ENCODE results near the gene GRIA3.

Gene GRIA3

DNA sequence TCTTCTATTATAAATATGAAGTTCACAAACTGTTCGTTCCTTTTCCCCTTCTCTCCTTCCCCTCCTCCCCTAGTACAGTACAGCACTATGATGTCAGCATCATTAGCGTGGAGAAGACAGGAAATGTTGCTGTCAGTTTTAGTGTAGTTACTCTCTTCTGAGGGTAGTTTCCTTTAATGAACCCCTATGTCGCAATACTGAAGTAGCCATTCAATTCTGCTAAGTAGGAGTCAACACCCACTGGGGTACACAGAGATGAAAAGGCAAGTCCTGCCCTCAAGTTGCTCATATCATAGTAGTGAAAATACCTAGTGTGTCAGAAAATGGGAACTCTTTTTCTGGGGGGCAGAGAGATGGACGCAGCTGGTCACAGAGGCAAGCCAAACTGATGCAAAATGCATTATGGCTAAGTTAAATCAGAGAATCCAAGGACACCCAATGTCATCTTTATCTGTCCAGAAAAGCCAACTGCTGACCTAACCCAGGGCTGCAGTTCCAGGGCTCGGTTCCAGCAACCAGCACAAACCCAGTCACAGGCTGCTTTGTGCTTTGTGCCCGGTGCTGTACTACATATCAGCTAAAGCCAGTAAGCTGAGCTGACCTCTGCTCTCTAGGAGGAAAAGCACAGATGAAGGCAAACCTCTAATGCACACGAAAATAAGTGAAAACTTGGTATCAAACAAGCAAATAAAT is 31.5 kb downstream of the GRIA3 start:
- TF ChIP-seq ZNF274 (IDR thresholded peaks at IDR 0.05; ENCODE audit: low read depth, low read length) (no peak), YY1 (IDR thresholded peaks at IDR 0.05; ENCODE audit: insufficient read depth, insufficient read length) (no peak), SUZ12 (IDR thresholded peaks at IDR 0.05; ENCODE audit: extremely low read depth, insufficient read depth, insufficient read length) (no peak)
- Histone ChIP-seq H3K9me3 (ENCODE audit: insufficient read depth, low read length) (no peaks in the 10 kb centered on the region), H3K4me1 (ENCODE audit: insufficient read depth, insufficient read length) (no peaks in the 10 kb centered on the region), H3K27me3 (ENCODE audit: insufficient read depth, insufficient read length) (no peaks in the 10 kb centered on the region), H3K36me3 (ENCODE audit: insufficient read depth, insufficient read length, low read length) (no peaks in the 10 kb centered on the region), H3K9ac (ENCODE audit: insufficient read length, low read depth) (no peak overlapping the region), H3K4me3 (ENCODE audit: insufficient read length, low read depth) (no peak overlapping the region)
- no peak for DNase-seq (ENCODE audit: low read depth, low spot score)

DNA sequence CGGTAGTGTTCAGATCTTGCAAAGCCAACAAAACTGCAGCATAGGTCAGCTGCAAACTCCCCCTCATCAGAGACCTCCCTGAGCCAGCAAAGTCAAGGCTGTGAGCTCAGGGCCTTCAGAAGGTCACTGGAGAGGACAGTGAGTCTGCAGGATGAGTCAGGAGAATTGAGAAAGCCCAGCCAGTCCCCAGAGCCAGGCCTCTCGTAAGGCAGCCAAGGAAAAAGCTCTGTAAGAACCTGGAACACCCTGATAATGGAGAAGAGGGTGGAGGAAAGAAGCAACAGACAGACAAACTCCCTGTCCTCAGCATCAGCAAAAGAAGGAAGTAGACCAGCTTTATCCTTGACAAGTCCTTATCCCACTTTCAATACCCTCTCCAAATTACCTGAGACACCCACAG is 33.0 kb downstream of the GRIA3 start:
- no peak overlapping the region for H3K9ac ChIP-seq (ENCODE audit: insufficient read length, low read depth)
- no peak for DNase-seq (ENCODE audit: low read depth, low spot score)
- no peaks in the 10 kb centered on the region for H3K36me3 ChIP-seq (ENCODE audit: insufficient read depth, insufficient read length, low read length)
- H3K9me3 ChIP-seq (ENCODE audit: insufficient read depth, low read length), result no peaks in the 10 kb centered on the region
- H3K27me3 ChIP-seq (ENCODE audit: insufficient read depth, insufficient read length), result no peaks in the 10 kb centered on the region
- H3K4me1 ChIP-seq (ENCODE audit: insufficient read depth, insufficient read length), result no peaks in the 10 kb centered on the region
- no peak overlapping the region for H3K4me3 ChIP-seq (ENCODE audit: insufficient read length, low read depth)
- TF ChIP-seq SUZ12 (IDR thresholded peaks at IDR 0.05; ENCODE audit: extremely low read depth, insufficient read depth, insufficient read length), result no peak
- TF ChIP-seq YY1 (IDR thresholded peaks at IDR 0.05; ENCODE audit: insufficient read depth, insufficient read length), result no peak
- no peak for TF ChIP-seq ZNF274 (IDR thresholded peaks at IDR 0.05; ENCODE audit: low read depth, low read length)

DNA sequence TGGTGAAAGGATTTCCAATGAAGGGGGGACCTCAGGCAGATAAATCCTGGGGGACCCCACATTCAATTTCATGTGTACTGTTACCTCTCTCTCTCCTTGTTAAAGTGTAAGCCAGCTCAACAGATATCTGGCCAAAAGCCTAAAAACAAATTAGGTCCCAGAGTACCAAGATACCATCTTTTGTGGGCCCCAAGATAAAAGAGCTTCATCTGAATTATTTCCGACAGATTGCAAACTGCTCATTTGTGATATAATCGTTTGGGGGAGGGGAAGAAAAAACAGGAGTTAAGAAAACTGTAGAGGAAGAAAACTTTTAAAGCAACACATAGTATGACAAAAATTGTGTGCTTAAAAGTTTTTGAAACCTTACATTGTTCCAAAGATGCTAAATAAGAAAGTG is 33.6 kb downstream of the GRIA3 start:
- DNase-seq (ENCODE audit: low read depth, low spot score), result no peak
- TF ChIP-seq ZNF274 (IDR thresholded peaks at IDR 0.05; ENCODE audit: low read depth, low read length) (no peak), SUZ12 (IDR thresholded peaks at IDR 0.05; ENCODE audit: extremely low read depth, insufficient read depth, insufficient read length) (no peak), YY1 (IDR thresholded peaks at IDR 0.05; ENCODE audit: insufficient read depth, insufficient read length) (no peak)
- H3K9me3 ChIP-seq (ENCODE audit: insufficient read depth, low read length), result no peaks in the 10 kb centered on the region
- no peaks in the 10 kb centered on the region for H3K27me3 ChIP-seq (ENCODE audit: insufficient read depth, insufficient read length)
- no peaks in the 10 kb centered on the region for H3K36me3 ChIP-seq (ENCODE audit: insufficient read depth, insufficient read length, low read length)
- H3K9ac ChIP-seq (ENCODE audit: insufficient read length, low read depth), result no peak overlapping the region
- no peak overlapping the region for H3K4me3 ChIP-seq (ENCODE audit: insufficient read length, low read depth)
- no peaks in the 10 kb centered on the region for H3K4me1 ChIP-seq (ENCODE audit: insufficient read depth, insufficient read length)

DNA sequence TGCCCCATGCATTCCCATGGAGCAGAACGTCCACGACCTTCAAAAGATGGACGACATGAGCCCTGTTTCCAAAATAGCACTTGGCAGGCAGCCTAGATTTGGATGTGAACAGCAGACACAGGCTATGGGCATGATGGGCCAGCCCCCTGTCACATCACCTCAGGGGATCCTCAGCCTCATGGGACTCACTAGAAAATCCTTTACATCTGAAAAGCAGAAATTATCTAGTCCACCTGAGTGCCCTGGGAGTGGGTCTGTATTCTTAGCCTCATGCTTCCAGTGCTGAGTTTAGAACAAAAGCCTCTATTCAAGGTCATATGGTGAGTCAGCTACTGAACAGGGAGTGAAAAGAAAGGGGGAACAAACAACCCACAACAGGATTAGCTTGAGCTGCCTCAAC is 35.8 kb downstream of the GRIA3 start:
- no peak overlapping the region for H3K4me3 ChIP-seq (ENCODE audit: insufficient read length, low read depth)
- no peaks in the 10 kb centered on the region for H3K27me3 ChIP-seq (ENCODE audit: insufficient read depth, insufficient read length)
- peak; percentile 38 for DNase-seq (ENCODE audit: low read depth, low spot score)
- H3K36me3 ChIP-seq (ENCODE audit: insufficient read depth, insufficient read length, low read length), result no peaks in the 10 kb centered on the region
- H3K4me1 ChIP-seq (ENCODE audit: insufficient read depth, insufficient read length), result no peaks in the 10 kb centered on the region
- no peak for TF ChIP-seq YY1 (IDR thresholded peaks at IDR 0.05; ENCODE audit: insufficient read depth, insufficient read length)
- no peak for TF ChIP-seq SUZ12 (IDR thresholded peaks at IDR 0.05; ENCODE audit: extremely low read depth, insufficient read depth, insufficient read length)
- TF ChIP-seq ZNF274 (IDR thresholded peaks at IDR 0.05; ENCODE audit: low read depth, low read length), result no peak
- H3K9ac ChIP-seq (ENCODE audit: insufficient read length, low read depth), result no peak overlapping the region
- no peaks in the 10 kb centered on the region for H3K9me3 ChIP-seq (ENCODE audit: insufficient read depth, low read length)

DNA sequence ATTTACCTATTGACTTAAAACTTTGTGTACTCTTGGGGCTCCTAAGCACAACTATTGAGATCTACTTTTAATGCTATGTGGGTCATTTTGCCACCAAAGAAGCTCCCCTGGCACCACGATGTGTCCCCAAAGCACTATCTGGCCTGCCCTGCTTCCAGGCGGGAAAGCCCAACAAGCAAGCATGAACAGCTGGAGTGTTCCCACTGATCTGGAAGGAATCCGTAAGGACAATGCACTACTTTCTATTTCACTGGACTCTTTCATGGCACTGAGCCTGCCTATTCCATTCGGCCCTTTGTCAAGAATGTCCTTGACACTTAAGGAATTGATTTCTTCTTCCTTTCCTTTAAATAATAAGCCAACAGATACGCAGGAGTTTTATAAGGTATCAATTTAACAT is 38.8 kb downstream of the GRIA3 start:
- no peaks in the 10 kb centered on the region for H3K27me3 ChIP-seq (ENCODE audit: insufficient read depth, insufficient read length)
- no peak overlapping the region for H3K4me3 ChIP-seq (ENCODE audit: insufficient read length, low read depth)
- no peak for DNase-seq (ENCODE audit: low read depth, low spot score)
- no peak overlapping the region for H3K9ac ChIP-seq (ENCODE audit: insufficient read length, low read depth)
- H3K4me1 ChIP-seq (ENCODE audit: insufficient read depth, insufficient read length), result no peaks in the 10 kb centered on the region
- no peak for TF ChIP-seq YY1 (IDR thresholded peaks at IDR 0.05; ENCODE audit: insufficient read depth, insufficient read length)
- TF ChIP-seq ZNF274 (IDR thresholded peaks at IDR 0.05; ENCODE audit: low read depth, low read length), result no peak
- TF ChIP-seq SUZ12 (IDR thresholded peaks at IDR 0.05; ENCODE audit: extremely low read depth, insufficient read depth, insufficient read length), result no peak
- H3K36me3 ChIP-seq (ENCODE audit: insufficient read depth, insufficient read length, low read length), result no peaks in the 10 kb centered on the region
- H3K9me3 ChIP-seq (ENCODE audit: insufficient read depth, low read length), result no peaks in the 10 kb centered on the region

DNA sequence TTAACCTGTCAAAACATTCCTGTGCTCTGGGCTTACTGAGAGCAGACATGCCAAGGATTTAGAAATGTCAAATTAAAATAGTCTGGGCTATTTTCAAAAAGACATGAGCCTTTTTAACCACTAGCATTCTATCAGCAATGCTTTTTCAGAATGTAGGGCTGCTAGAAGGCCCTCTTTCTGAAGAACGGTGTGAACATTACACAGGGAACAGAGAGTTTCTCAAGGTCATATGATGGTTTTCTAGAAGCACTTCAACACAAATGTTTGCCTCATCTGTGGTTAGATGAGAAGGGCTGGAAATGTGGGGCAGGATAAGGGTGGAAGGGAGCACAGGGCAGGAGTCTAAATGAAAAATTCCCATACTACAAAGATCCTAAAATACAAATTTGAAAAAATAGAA is 39.3 kb downstream of the GRIA3 start:
- no peaks in the 10 kb centered on the region for H3K27me3 ChIP-seq (ENCODE audit: insufficient read depth, insufficient read length)
- H3K9ac ChIP-seq (ENCODE audit: insufficient read length, low read depth), result no peak overlapping the region
- H3K36me3 ChIP-seq (ENCODE audit: insufficient read depth, insufficient read length, low read length), result no peaks in the 10 kb centered on the region
- no peak overlapping the region for H3K4me3 ChIP-seq (ENCODE audit: insufficient read length, low read depth)
- H3K4me1 ChIP-seq (ENCODE audit: insufficient read depth, insufficient read length), result no peaks in the 10 kb centered on the region
- no peaks in the 10 kb centered on the region for H3K9me3 ChIP-seq (ENCODE audit: insufficient read depth, low read length)
- DNase-seq (ENCODE audit: low read depth, low spot score), result no peak
- TF ChIP-seq ZNF274 (IDR thresholded peaks at IDR 0.05; ENCODE audit: low read depth, low read length), result no peak
- TF ChIP-seq SUZ12 (IDR thresholded peaks at IDR 0.05; ENCODE audit: extremely low read depth, insufficient read depth, insufficient read length), result no peak
- no peak for TF ChIP-seq YY1 (IDR thresholded peaks at IDR 0.05; ENCODE audit: insufficient read depth, insufficient read length)

DNA sequence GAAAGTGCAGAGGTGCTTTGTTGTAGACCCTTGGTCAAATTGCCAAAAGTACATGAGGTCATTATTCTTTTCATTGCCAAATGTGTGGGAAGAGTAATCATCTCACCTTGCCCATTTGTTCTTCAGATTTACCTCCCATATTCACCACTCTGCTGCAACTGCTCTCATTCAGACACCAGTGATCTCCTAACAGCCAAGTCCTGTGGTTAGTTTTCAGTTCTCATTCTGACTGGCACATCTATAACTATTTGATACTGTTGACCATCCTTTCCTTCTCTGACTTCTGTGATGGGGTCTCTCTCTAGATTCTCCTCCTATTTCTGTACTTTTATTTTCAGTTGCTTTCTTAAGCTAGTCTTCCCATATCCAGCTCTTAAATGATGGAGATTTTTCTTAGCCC is 39.8 kb downstream of the GRIA3 start:
- no peak overlapping the region for H3K9ac ChIP-seq (ENCODE audit: insufficient read length, low read depth)
- peaks cover under 1% of the 10 kb centered on the region for H3K27me3 ChIP-seq (ENCODE audit: insufficient read depth, insufficient read length)
- H3K36me3 ChIP-seq (ENCODE audit: insufficient read depth, insufficient read length, low read length), result no peaks in the 10 kb centered on the region
- DNase-seq (ENCODE audit: low read depth, low spot score), result no peak
- H3K4me1 ChIP-seq (ENCODE audit: insufficient read depth, insufficient read length), result no peaks in the 10 kb centered on the region
- H3K9me3 ChIP-seq (ENCODE audit: insufficient read depth, low read length), result no peaks in the 10 kb centered on the region
- no peak for TF ChIP-seq SUZ12 (IDR thresholded peaks at IDR 0.05; ENCODE audit: extremely low read depth, insufficient read depth, insufficient read length)
- no peak for TF ChIP-seq ZNF274 (IDR thresholded peaks at IDR 0.05; ENCODE audit: low read depth, low read length)
- no peak for TF ChIP-seq YY1 (IDR thresholded peaks at IDR 0.05; ENCODE audit: insufficient read depth, insufficient read length)
- H3K4me3 ChIP-seq (ENCODE audit: insufficient read length, low read depth), result no peak overlapping the region

Data from NT2/D1 (cell line).